IPS DF 19.7 (cell line): Measurements from ENCODE around the gene EGFLAM.
"Not testable (repeated sequence)": the region's sequence is repeated elsewhere in the genome, so short reads cannot be mapped to it uniquely, and the experiment has no call there.

Source experiments
- DNase-seq: peaks from one replicate; pipeline ENCODE4 v3.0.0-alpha.2; 2013; ENCODE audit warnings: low read depth, low spot score

The EGFLAM gene

GRCh38 chr5:38375423-38375822, 117.1 kb downstream of the EGFLAM start:
- no peak for DNase-seq

GRCh38 chr5:38376404-38376803, 118.0 kb downstream of the EGFLAM start:
- DNase-seq: no peak

GRCh38 chr5:38378579-38378978, 120.2 kb downstream of the EGFLAM start:
- no peak for DNase-seq

- DNase-seq: no peak
These were observed 121.1 kb downstream of the EGFLAM start for GRCh38 chr5:38379350-38379937.

- no peak for DNase-seq
These were observed 122.2 kb downstream of the EGFLAM start for GRCh38 chr5:38380537-38380936.

- DNase-seq: no peak
These were observed 123.0 kb downstream of the EGFLAM start for GRCh38 chr5:38381361-38381760.

- DNase-seq: peak; percentile 65
These were observed 124.5 kb downstream of the EGFLAM start for GRCh38 chr5:38382898-38383297.

GRCh38 chr5:38383701-38384100, 125.3 kb downstream of the EGFLAM start:
- no peak for DNase-seq

GRCh38 chr5:38384396-38384795, 126.0 kb downstream of the EGFLAM start:
- DNase-seq: no peak

- no peak for DNase-seq
These were observed 128.8 kb downstream of the EGFLAM start for GRCh38 chr5:38387161-38387560.

GRCh38 chr5:38393636-38394035, 135.3 kb downstream of the EGFLAM start:
- no peak for DNase-seq

- DNase-seq: no peak
These were observed 138.4 kb downstream of the EGFLAM start for GRCh38 chr5:38396766-38397165.

- no peak for DNase-seq
These were observed 142.0 kb downstream of the EGFLAM start for GRCh38 chr5:38400365-38400764.

- no peak for DNase-seq
These were observed 142.8 kb downstream of the EGFLAM start for GRCh38 chr5:38401145-38401544.

GRCh38 chr5:38403406-38403805, 145.0 kb downstream of the EGFLAM start:
- no peak for DNase-seq

GRCh38 chr5:38403877-38404635, 145.7 kb downstream of the EGFLAM start:
- DNase-seq: no peak

- peak; percentile 33 for DNase-seq
These were observed 146.4 kb downstream of the EGFLAM start for GRCh38 chr5:38404667-38405276.

- no peak for DNase-seq
These were observed 150.3 kb downstream of the EGFLAM start for GRCh38 chr5:38408446-38409198.

GRCh38 chr5:38410304-38410990, 152.1 kb downstream of the EGFLAM start:
- DNase-seq: no peak

GRCh38 chr5:38413696-38414095, 155.3 kb downstream of the EGFLAM start:
- DNase-seq: no peak

- DNase-seq: no peak
These were observed 156.0 kb downstream of the EGFLAM start for GRCh38 chr5:38414348-38414747.

- not testable (repeated sequence) for DNase-seq
These were observed 157.4 kb downstream of the EGFLAM start for GRCh38 chr5:38415772-38416171.
